HG02623 (cell line): ENCODE measurements around the gene SLC16A5.
"Not testable (repeated sequence)": the region's sequence is repeated elsewhere in the genome, so short reads cannot be mapped to it uniquely, and the experiment has no call there.

Experiments used
- ATAC-seq: cut with Tn5 transposase; IDR thresholded peaks from one replicate; pipeline ENCODE4 v1.9.1; 2021; ENCODE audit warnings: moderate library complexity; ENCODE audit not compliant: unreplicated experiment

The SLC16A5 gene

DNA sequence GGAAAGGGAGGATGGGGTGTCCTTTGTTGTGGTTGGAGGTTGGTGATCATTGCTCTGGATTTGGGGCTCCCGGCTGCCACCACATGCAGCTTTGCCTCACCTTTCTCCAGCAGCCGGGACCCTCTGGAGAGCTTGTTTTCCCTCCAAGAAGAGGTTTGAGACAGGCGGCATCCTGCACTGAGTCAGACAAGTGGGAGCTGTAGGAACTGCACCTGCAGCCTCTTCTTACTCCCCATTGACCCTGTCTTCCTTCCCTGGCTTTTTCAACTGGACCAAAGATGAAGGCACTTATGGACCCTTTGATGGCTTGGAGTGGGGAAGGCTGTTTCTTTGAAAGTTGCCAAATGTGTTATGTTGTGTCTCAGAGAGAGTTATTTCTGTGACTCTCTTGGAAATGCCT, 24.1 kb upstream of the SLC16A5 start:
- ATAC-seq: no peak

DNA sequence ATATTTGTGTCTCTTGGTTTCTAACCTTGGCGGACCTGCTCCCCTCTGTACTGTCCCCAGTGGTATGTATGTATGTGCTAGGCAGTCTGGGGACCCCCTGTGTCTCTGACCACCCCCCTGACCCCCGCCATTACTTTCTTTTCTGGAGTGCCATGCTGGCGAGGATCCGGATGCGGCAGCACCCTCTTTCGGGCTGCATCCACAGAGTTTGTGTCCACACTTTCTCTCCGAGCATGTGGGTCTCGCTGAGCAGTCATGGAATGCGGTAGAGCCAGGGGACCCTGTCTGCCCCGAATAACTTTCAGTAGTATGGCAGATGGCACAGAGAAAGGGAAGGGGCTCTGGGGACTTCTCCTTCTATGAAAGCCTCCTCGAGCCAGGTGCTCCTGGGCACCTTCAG, 23.7 kb upstream of the SLC16A5 start:
- ATAC-seq: no peak

DNA sequence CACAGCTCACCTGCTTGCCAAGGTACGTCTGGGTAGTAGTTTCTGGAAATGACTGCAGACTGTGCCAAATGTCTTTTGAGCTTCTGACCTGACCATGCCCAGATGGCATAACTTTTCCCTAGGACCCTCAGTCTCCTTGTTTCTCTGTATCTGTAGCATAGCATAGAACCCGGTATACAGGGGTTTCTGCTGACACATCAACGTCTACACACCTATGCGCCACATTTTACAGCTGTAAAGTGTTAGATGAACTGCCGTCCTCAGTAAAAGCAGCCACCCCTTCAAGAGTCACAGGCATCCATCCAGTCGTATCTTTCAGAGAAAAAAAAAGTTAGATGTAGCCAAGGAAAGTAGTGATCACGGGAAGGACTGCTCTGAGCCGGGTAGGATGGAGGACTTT, 23.3 kb upstream of the SLC16A5 start:
- ATAC-seq: no peak

- ATAC-seq: no peak
Measured at GRCh38 chr17:75064867-75065561, 22.7 kb upstream of the SLC16A5 start.

- ATAC-seq: no peak
Measured at GRCh38 chr17:75065562-75066151, 22.1 kb upstream of the SLC16A5 start.

- ATAC-seq: no peak
Measured at GRCh38 chr17:75067856-75068255, 19.9 kb upstream of the SLC16A5 start.

DNA sequence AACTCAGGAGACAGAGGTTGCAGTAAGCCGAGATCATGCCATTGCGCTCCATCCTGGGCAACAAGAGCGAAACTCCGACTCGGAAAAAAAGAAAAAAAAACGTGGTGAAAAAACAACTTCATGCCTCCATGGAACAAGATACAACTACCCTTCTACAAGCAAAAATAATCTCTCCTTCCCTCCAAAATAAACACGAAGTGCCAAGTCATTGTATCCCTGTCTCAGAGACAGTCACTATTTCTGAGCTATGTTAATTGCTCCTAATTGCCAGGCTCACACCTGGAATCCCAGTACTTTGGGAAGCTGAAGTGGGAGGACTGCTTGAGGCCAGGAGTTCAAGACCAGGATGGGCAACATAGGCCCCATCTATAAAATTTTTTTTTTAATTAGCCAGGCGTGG, 19.0 kb upstream of the SLC16A5 start:
- no peak for ATAC-seq

DNA sequence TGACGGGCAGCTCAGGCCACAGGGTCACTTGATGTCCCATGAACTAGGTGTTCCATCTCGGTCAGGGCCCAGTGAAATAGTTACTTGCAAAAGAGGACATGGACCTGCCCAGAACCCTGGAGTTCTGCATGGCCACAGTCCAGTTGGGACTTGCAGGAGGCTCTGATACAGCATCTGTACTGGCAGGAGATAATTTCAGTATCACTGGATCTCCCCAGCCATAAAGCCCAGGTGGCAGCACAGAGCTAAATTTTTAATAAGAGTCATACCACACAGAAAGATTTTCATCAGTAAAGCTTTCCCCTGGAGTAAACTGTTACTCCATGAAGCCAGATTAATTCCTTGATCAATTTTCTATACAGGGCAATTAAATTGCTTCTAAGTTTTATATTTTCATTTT, 18.0 kb upstream of the SLC16A5 start:
- ATAC-seq: no peak

- not testable (repeated sequence) for ATAC-seq
Measured at GRCh38 chr17:75071478-75072271, 16.1 kb upstream of the SLC16A5 start.

DNA sequence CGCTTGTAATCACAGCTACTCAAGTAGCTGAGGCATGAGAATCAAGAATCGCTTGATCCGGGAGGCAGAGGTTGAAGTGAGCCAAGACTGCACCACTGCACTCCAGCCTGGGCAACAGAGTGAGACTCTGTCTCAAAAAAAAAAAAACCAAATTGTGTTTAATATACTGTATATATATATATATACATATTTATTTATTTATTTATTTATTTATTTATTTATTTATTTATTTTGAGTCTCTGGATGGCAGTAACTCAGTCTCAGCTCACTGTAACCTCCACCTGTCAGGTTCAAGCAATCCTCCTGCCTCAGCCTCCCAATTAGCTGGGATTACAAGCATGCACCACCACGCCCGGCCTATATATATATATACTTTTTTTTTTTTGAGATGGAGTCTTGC, 14.8 kb upstream of the SLC16A5 start:
- not testable (repeated sequence) for ATAC-seq

DNA sequence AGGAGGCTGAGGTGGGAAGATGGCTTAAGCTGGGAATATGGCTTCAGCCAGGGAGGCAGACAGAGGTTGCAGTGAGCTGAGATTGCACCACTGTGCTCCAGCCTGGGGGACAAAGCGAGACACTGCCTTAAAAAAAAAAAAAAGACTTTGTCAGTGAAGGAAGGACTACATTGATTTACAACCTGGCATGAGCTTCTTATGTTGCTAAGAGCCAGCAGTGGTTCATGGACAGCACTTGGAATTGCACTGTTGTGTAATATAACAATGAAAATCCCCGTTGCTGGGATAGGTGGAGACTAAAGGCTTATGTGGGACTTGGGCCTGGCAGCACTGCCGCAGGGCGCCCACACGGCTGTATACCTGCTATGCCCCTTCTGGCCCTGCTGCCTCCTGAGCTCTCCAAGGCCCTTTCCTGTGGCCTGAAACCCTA, 14.1 kb upstream of the SLC16A5 start:
- ATAC-seq: no peak

DNA sequence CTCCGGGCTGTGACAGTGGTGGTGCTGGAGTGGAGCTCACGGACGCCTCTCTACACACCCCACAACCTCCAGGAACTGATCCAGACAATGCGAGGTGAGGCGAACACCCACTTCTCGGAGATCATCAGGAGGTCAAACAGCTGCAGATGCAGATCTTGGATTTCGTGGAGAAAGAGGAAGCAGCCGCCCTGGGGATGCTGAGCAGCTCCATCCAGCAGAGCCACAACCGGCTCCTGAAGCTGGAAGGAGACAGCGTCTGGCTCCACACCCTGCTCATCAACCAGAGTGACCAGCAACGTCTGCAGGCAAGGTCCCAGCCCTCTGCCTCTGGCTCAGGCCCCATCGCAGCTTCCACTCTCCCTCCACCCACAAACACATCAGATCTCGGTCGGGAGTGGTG, 13.2 kb upstream of the SLC16A5 start:
- no peak for ATAC-seq

GRCh38 chr17:75075597-75076336, 12.0 kb upstream of the SLC16A5 start:
- ATAC-seq: no peak

GRCh38 chr17:75077072-75077495, 10.7 kb upstream of the SLC16A5 start:
- no peak for ATAC-seq

GRCh38 chr17:75077496-75078283, 10.1 kb upstream of the SLC16A5 start:
- ATAC-seq: no peak

DNA sequence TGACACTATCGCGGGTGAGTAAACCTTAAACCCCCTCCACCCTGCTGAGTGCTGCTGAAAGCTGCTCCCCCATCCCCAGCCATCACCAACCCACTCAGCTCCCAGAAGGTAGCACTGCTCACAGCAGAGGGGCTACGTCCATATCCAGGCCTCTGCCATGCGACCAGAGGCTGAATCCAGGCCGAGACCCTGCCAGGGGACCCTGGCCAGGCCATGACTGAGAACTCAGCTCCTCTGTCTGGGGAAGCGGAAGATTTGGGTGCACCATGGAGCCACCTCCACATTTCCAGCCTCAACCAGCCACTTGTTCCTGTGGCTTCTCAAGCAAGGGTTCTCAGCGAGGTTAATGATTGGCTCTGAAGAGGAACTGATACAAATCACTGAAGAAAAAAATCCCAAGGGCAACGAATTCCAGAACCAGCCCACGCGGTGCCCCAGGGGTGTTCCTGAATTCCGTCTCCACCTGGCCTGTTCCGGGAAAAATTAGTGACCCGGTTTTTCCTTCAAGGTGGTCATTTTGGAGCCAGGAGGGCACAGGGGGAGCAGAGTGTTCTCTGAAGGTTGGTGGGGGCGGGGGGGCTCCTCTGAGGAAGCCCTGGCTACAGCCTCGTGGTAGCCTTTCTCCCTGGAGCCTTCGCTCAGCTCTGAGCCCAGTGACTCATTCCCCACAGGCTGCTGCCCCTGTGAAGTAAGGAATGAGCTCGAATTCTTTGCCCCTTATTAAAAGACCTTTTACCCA, 9.3 kb upstream of the SLC16A5 start:
- no peak for ATAC-seq

- ATAC-seq: no peak
Measured at GRCh38 chr17:75079023-75079373, 8.8 kb upstream of the SLC16A5 start.

DNA sequence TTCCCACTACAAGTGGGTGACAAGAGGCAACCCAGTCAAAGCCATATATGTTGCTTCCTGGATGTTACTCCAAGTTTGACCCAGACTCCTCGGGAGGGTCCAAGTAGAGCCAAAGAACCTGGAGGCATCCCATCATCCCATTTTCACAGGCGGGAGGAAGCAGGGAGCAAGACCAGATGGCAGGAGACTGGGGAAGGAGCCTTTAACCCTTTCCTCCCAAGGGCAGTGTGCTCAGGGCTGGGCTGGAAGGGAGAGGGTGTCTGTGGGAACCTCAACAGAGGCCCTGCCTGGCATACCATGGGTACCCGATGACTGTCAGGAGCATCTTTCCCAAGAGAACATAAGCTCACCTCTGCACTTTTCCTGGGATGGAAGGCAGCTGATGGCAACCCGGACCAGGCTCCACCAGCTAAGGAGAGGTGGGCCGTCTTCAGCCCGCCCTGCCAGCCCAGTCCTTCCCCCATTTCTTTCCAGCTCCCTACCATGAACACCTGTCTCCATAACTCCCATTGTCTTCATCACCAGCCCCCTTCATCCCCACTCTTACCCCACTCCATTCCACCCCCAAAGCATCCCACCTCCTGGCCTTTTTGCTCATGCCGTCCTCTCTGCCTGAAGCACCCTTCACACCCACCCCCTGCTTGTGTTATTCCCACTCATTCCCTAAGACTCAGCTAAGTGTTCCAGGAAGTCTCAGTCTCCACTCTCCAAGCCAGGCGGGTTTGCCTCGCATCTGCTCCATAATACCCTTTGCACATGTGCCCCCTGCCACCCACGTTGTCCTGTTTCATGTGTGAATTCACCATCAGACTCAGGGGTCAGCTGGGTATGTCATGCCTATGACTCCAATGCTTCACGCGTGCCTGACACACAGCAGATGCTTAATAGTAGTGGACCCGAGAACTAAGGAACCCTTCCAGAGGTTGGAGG, 5.9 kb upstream of the SLC16A5 start:
- no peak for ATAC-seq

DNA sequence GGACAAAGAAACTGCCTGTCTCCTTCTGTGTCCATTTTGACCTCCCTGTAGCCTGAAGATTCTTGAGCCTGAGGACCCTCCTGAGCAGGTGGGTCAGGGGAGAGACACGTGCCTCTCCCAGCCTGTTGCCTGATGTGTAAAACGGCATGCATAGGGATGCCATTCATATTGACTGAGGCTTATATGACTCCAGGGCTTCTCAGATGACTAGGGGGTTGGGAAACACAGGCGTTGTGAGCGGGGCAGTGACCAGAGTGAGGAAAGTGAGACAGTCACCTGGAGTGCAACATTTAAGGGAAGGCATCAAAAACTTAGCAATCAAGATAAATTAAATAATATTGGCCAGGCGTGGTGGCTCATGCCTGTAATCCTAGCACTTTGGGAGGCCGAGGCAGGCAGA, 5.1 kb upstream of the SLC16A5 start:
- ATAC-seq: no peak
